SK-N-SH (cell line): ENCODE measurements around the gene RAPGEF2. TPM values are rescaled to one million over a fixed set of nuclear protein-coding genes. Genes with fewer than 3 reads are reported as not detected.
"Not testable (repeated sequence)": the region's sequence is repeated elsewhere in the genome, so short reads cannot be mapped to it uniquely, and the experiment has no call there.

Source experiments
- CTCF ChIA-PET: fragments of 300-600, 350-600 bp; formaldehyde crosslinking; extraction: SDS; loops from one replicate; lab custom pipeline; 2021; lab: Yijun Ruan, JAX
- POLR2A ChIA-PET: fragments of 350-600 bp; sonication (Branson Sonifier 250); formaldehyde crosslinking; extraction: SDS; loops from one replicate; lab custom pipeline; 2020; ENCODE audit warnings: antibody characterized with exemption, inconsistent platforms; lab: Yijun Ruan, JAX
- DNase-seq: peaks from one replicate; pipeline ENCODE4 v3.0.0; 2012
- H2AFZ ChIP-seq: fragments of 200-600 bp; sonication (generic); 2 replicates; pipeline ENCODE4 v1.8.1; 2016; ENCODE audit warnings: antibody characterized with exemption, mild to moderate bottlenecking, low read depth
- H3F3A ChIP-seq: fragments of 200-600 bp; sonication (generic); replicated peaks from 2 replicates; pipeline ENCODE3; 2016; ENCODE audit warnings: antibody characterized with exemption, mild to moderate bottlenecking; ENCODE audit not compliant: insufficient read depth
- H3K27ac ChIP-seq, 2 experiments: fragments of 200-500 bp in 1 of 2; fragments of 200-600 bp in 1 of 2; sonication (Bioruptor generic) in 1 of 2; sonication (generic), shearing (Covaris generic) in 1 of 2; 2 replicates each; pipeline versions ENCODE4 v1.5.1 to v1.6.1; 2014 to 2016; ENCODE audit warnings: low read depth in 2 of 2, inconsistent platforms in 1 of 2, low read length in 1 of 2, mild to moderate bottlenecking in 1 of 2, mixed read lengths in 1 of 2
- H3K27me3 ChIP-seq: fragments of 200-600 bp; sonication (generic), shearing (Covaris generic); 2 replicates; pipeline ENCODE4 v1.6.1; 2016; ENCODE audit warnings: mixed run types; ENCODE audit not compliant: insufficient read depth
- H3K36me3 ChIP-seq, 2 experiments: fragments of 200-500 bp in 1 of 2; fragments of 200-600 bp in 1 of 2; sonication (Bioruptor generic) in 1 of 2; sonication (generic) in 1 of 2; replicated peaks in 1 of 2; 2 replicates each; pipeline versions ENCODE3 to v1.5.1; 2014 to 2016; ENCODE audit warnings: low read length in 1 of 2, mild to moderate bottlenecking in 1 of 2; ENCODE audit not compliant: insufficient read depth in 2 of 2, control insufficient read depth in 1 of 2
- H3K4me1 ChIP-seq, 2 experiments: fragments of 200-500 bp in 1 of 2; fragments of 200-600 bp in 1 of 2; sonication (Bioruptor generic) in 1 of 2; sonication (generic), shearing (Covaris generic) in 1 of 2; 2 replicates each; pipeline versions ENCODE4 v1.5.1 to v1.6.1; 2014 to 2016; ENCODE audit warnings: low read depth in 1 of 2, low read length in 1 of 2, mixed run types in 1 of 2; ENCODE audit not compliant: insufficient read depth in 2 of 2, control insufficient read depth in 1 of 2
- H3K4me2 ChIP-seq: fragments of 200-600 bp; sonication (generic), shearing (Covaris generic); 2 replicates; pipeline ENCODE4 v1.6.1; 2017; ENCODE audit warnings: mixed run types
- H3K4me3 ChIP-seq, 2 experiments: fragments of 200-500 bp in 1 of 2; fragments of 200-600 bp in 1 of 2; sonication (Bioruptor generic) in 1 of 2; sonication (generic), shearing (Covaris generic) in 1 of 2; 2 replicates each; pipeline versions ENCODE4 v1.5.1 to v1.8.1; 2014 to 2016; ENCODE audit warnings: low read depth in 2 of 2, inconsistent platforms in 1 of 2, low read length in 1 of 2, mild to moderate bottlenecking in 1 of 2, mixed read lengths in 1 of 2, moderate library complexity in 1 of 2
- H3K79me2 ChIP-seq: fragments of 200-600 bp; sonication (generic); 2 replicates; pipeline ENCODE4 v1.8.1; 2017; ENCODE audit warnings: mild to moderate bottlenecking; ENCODE audit not compliant: insufficient read depth
- H3K9ac ChIP-seq: fragments of 200-600 bp; sonication (generic); 2 replicates; pipeline ENCODE4 v1.6.1; 2017; ENCODE audit warnings: mixed run types
- H3K9me2 ChIP-seq: fragments of 200-600 bp; sonication (generic); 2 replicates; pipeline ENCODE4 v1.6.1; 2017; ENCODE audit warnings: mixed run types
- H3K9me3 ChIP-seq: fragments of 200-600 bp; sonication (generic); 2 replicates; pipeline ENCODE4 v1.6.1; 2017; ENCODE audit warnings: mixed run types, mild to moderate bottlenecking, moderate library complexity
- H4K20me1 ChIP-seq: fragments of 200-600 bp; sonication (generic); 2 replicates; pipeline ENCODE4 v1.6.1; 2017; ENCODE audit warnings: mild to moderate bottlenecking, mixed run types; ENCODE audit not compliant: insufficient read depth
- CHD2 ChIP-seq: fragments of 150-350 bp; IDR thresholded peaks from 2 replicates; pipeline ENCODE4 v1.6.1; 2018; ENCODE audit warnings: low read length; ENCODE audit not compliant: partially characterized antibody
- ELF1 ChIP-seq: IDR thresholded peaks from 2 replicates; pipeline ENCODE4 v1.4.0; 2012
- EZH2phosphoT487 ChIP-seq: fragments of 200-600 bp; sonication (generic); IDR thresholded peaks from 2 replicates; pipeline ENCODE4 v1.6.1; 2017; ENCODE audit warnings: low read depth, mixed run types, mild to moderate bottlenecking, antibody characterized with exemption, moderate library complexity, borderline replicate concordance
- FOXJ3 ChIP-seq: sonication (generic); formaldehyde crosslinking; IDR thresholded peaks from 2 replicates; pipeline ENCODE4 v1.5.1; 2020; ENCODE audit warnings: mild to moderate bottlenecking, missing genetic modification reagents
- GABPA ChIP-seq: IDR thresholded peaks from 2 replicates; pipeline ENCODE4 v1.4.0; 2012; ENCODE audit warnings: low read depth, mild to moderate bottlenecking
- GATA2 ChIP-seq: sonication (generic); formaldehyde crosslinking; IDR thresholded peaks from 2 replicates; pipeline ENCODE4 v1.5.0; 2020; ENCODE audit warnings: mild to moderate bottlenecking, missing genetic modification reagents
- JUND ChIP-seq: IDR thresholded peaks from 2 replicates; pipeline ENCODE4 v1.4.0; 2012
- MEF2A ChIP-seq: IDR thresholded peaks from 2 replicates; pipeline ENCODE4 v1.4.0; 2012; ENCODE audit warnings: low read depth, borderline replicate concordance
- MXI1 ChIP-seq: IDR thresholded peaks from 2 replicates; pipeline ENCODE4 v1.6.1; 2012; ENCODE audit warnings: mild to moderate bottlenecking, low read depth, low read length, improper control_type of control experiment
- NFIC ChIP-seq: IDR thresholded peaks from 2 replicates; pipeline ENCODE4 v1.4.0; 2012; ENCODE audit warnings: borderline replicate concordance
- RAD21 ChIP-seq: IDR thresholded peaks from 2 replicates; pipeline ENCODE4 v1.6.1; 2012; ENCODE audit warnings: mild to moderate bottlenecking, low read length
- RXRA ChIP-seq: IDR thresholded peaks from 2 replicates; pipeline ENCODE4 v1.4.0; 2012; ENCODE audit warnings: low read depth, mild to moderate bottlenecking, borderline replicate concordance
- SMC3 ChIP-seq: IDR thresholded peaks from 2 replicates; pipeline ENCODE4 v1.6.1; 2012; ENCODE audit warnings: low read depth, low read length, improper control_type of control experiment
- TCF12 ChIP-seq: IDR thresholded peaks from 2 replicates; pipeline ENCODE4 v1.4.0; 2012
- YY1 ChIP-seq: IDR thresholded peaks from 2 replicates; pipeline ENCODE4 v1.4.0; 2012; ENCODE audit warnings: low read depth, mild to moderate bottlenecking
- WGBS: methylation state at CpG from one replicate; pipeline ENCODE4 v1.1.6; 2017; ENCODE audit warnings: low lambda C conversion rate; 5-methylcytosine and 5-hydroxymethylcytosine counted together
- polyA plus RNA-seq, 3 experiments: library from polyadenylated mRNA; depleted of rRNA; stranded (reverse); fragments of >200 nt; gene quantifications; 2 replicates each; pipeline ENCODE4 v1.2.3, GENCODE V29; 2012
- TF ChIP-seq, protein P1 (sequence below): IDR thresholded peaks from 2 replicates; pipeline ENCODE4 v1.4.0; 2012; ENCODE audit warnings: low read depth
- TF ChIP-seq, protein P2 (sequence below): IDR thresholded peaks from 2 replicates; pipeline ENCODE4 v1.6.1; 2012; ENCODE audit warnings: mild to moderate bottlenecking, low read depth, low read length, moderate library complexity
- TF ChIP-seq, protein P3 (sequence below): IDR thresholded peaks from 2 replicates; pipeline ENCODE4 v1.4.0; 2012; ENCODE audit warnings: low read depth, borderline replicate concordance
- TF ChIP-seq, protein P4 (sequence below): IDR thresholded peaks from 2 replicates; pipeline ENCODE4; 2012

RAPGEF2 gene
- polyA plus RNA-seq, 1 of the 3 experiments (the other 2 are of a cell fraction): 19.2 TPM

DNA sequence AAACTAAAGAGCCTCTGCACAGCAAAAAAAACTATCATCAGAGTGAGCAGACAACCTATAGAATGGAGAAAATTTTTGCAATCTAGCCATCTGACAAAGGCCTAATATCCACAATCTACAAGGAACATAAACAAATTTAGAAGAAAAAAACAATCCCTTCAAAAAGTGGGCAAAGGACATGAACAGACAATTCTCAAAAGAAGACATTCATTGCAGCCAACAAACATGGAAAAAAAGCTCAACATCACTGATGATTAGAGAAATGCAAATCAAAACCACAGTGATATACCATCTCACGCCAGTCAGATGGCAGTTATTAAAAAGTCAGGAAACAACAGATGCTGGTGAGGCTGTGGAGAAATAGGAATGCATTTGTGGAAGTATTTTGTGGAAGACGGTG, 13.2 kb downstream of the RAPGEF2 start:
- not testable (repeated sequence) for DNase-seq

DNA sequence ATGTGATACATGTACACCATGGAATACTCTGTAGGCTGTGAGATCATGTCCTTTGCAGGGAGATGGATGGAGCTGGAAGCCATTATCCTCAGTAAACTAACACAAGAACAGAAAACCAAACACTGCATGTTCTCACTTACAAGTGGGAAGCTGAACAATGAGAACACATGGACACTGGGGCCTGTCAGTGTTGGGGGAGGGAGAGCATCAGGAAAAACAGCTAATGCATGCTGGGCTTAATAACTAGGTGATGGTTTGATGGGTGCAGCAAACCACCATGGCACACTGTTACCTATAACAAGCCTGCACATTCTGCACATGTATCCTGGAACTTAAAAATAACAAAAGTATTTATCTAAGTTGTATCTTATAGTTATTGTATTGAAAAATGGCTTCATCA, 13.8 kb downstream of the RAPGEF2 start:
- H4K20me1 ChIP-seq: peaks cover 21% of the 10 kb centered on the region; the same call in 1 of the 2 replicates
- DNase-seq, H3K4me1 ChIP-seq, H3K9me3 ChIP-seq, H3K4me2 ChIP-seq, H3K27me3 ChIP-seq, H3K9ac ChIP-seq, H3K4me3 ChIP-seq, H2AFZ ChIP-seq, H3K27ac ChIP-seq, POLR2A ChIA-PET, H3K9me2 ChIP-seq: not testable (repeated sequence)
- peaks cover 91% of the 10 kb centered on the region for H3K79me2 ChIP-seq
- CTCF ChIA-PET: interaction anchor here (0.6 kb wide), 1 partner anchor 246 kb away, joined by 3 read pairs; no protein-coding TSS in a partner anchor
- peaks cover 16% of the 10 kb centered on the region for H3F3A ChIP-seq
- peaks cover 0 to 11% of the 10 kb centered on the region in 2 experiments for H3K36me3 ChIP-seq

More for the DNA sequence above, 13.2 kb downstream of the RAPGEF2 start:
- H3K9ac ChIP-seq, H3K4me1 ChIP-seq, H3K9me2 ChIP-seq, H3K27ac ChIP-seq, H3K9me3 ChIP-seq, H3K4me3 ChIP-seq, H2AFZ ChIP-seq, H3K27me3 ChIP-seq, POLR2A ChIA-PET, H3K4me2 ChIP-seq: not testable (repeated sequence)
- CTCF ChIA-PET: interaction anchor here (0.6 kb wide), 1 partner anchor 246 kb away, joined by 3 read pairs; no protein-coding TSS in a partner anchor
- Histone ChIP-seq H3K36me3 (peaks cover 0 to 11% of the 10 kb centered on the region in 2 experiments), H3F3A (peaks cover 16% of the 10 kb centered on the region), H3K79me2 (peaks cover 91% of the 10 kb centered on the region), H4K20me1 (peaks cover 26% of the 10 kb centered on the region; the same call in 1 of the 2 replicates)
- 95% methylated on average over 2 of the region's 2 CpGs for WGBS

DNA sequence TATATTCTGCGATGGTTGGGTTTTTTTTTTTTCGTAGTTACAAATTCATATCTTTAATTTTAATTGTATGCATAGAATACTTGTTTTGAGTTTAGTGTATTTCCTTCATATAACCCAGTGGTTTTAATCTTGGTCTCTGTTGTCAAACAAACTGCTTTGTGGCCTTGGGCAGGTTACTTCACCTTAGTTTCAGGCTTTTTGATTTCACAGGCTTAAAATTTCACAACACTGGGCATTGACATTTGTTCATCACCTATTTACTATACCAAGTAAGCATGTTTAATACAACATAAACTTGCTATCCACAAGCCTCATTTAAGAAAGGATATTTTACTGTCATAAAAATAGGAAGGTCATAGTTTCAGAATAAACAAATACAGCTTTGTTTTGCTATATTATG, 14.7 kb downstream of the RAPGEF2 start:
- H3K79me2 ChIP-seq: peaks cover 91% of the 10 kb centered on the region
- peaks cover 9% of the 10 kb centered on the region for H3K9me3 ChIP-seq
- H3K9ac ChIP-seq: no peak overlapping the region
- 89% methylated on average over 2 of the region's 2 CpGs for WGBS
- no peaks in the 10 kb centered on the region for H3K4me1 ChIP-seq
- H3F3A ChIP-seq: peaks cover 16% of the 10 kb centered on the region
- ChIA-PET CTCF (interaction anchor here (0.6 to 1.2 kb wide), 2 partner anchors 27 to 862 kb away, joined by 3 read pairs; no protein-coding TSS in a partner anchor), POLR2A (no interaction called here)
- no peaks in the 10 kb centered on the region for H3K27me3 ChIP-seq
- no peak for DNase-seq
- H3K36me3 ChIP-seq: peaks cover 0 to 11% of the 10 kb centered on the region in 2 experiments
- no peak overlapping the region for H2AFZ ChIP-seq
- no peak overlapping the region for H3K4me3 ChIP-seq
- H4K20me1 ChIP-seq: peaks cover 22% of the 10 kb centered on the region
- no peak overlapping the region for H3K27ac ChIP-seq
- no peaks in the 10 kb centered on the region for H3K9me2 ChIP-seq
- H3K4me2 ChIP-seq: no peak overlapping the region
- TF ChIP-seq, protein P1, sequence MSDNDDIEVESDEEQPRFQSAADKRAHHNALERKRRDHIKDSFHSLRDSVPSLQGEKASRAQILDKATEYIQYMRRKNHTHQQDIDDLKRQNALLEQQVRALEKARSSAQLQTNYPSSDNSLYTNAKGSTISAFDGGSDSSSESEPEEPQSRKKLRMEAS: no peak
- TF ChIP-seq, protein P2, sequence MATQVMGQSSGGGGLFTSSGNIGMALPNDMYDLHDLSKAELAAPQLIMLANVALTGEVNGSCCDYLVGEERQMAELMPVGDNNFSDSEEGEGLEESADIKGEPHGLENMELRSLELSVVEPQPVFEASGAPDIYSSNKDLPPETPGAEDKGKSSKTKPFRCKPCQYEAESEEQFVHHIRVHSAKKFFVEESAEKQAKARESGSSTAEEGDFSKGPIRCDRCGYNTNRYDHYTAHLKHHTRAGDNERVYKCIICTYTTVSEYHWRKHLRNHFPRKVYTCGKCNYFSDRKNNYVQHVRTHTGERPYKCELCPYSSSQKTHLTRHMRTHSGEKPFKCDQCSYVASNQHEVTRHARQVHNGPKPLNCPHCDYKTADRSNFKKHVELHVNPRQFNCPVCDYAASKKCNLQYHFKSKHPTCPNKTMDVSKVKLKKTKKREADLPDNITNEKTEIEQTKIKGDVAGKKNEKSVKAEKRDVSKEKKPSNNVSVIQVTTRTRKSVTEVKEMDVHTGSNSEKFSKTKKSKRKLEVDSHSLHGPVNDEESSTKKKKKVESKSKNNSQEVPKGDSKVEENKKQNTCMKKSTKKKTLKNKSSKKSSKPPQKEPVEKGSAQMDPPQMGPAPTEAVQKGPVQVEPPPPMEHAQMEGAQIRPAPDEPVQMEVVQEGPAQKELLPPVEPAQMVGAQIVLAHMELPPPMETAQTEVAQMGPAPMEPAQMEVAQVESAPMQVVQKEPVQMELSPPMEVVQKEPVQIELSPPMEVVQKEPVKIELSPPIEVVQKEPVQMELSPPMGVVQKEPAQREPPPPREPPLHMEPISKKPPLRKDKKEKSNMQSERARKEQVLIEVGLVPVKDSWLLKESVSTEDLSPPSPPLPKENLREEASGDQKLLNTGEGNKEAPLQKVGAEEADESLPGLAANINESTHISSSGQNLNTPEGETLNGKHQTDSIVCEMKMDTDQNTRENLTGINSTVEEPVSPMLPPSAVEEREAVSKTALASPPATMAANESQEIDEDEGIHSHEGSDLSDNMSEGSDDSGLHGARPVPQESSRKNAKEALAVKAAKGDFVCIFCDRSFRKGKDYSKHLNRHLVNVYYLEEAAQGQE: no peak
- TF ChIP-seq NFIC (no peak), FOXJ3 (CRISPR knock-in tag) (no peak), CHD2 (no peak), MXI1 (no peak), GATA2 (CRISPR knock-in tag) (no peak), JUND (no peak), SMC3 (no peak), EZH2phosphoT487 (no peak), RAD21 (no peak), GABPA (no peak), YY1 (no peak), RXRA (no peak), ELF1 (no peak), MEF2A (no peak), TCF12 (no peak)
- TF ChIP-seq, protein P3, sequence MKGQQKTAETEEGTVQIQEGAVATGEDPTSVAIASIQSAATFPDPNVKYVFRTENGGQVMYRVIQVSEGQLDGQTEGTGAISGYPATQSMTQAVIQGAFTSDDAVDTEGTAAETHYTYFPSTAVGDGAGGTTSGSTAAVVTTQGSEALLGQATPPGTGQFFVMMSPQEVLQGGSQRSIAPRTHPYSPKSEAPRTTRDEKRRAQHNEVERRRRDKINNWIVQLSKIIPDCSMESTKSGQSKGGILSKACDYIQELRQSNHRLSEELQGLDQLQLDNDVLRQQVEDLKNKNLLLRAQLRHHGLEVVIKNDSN: no peak
- TF ChIP-seq, protein P4, sequence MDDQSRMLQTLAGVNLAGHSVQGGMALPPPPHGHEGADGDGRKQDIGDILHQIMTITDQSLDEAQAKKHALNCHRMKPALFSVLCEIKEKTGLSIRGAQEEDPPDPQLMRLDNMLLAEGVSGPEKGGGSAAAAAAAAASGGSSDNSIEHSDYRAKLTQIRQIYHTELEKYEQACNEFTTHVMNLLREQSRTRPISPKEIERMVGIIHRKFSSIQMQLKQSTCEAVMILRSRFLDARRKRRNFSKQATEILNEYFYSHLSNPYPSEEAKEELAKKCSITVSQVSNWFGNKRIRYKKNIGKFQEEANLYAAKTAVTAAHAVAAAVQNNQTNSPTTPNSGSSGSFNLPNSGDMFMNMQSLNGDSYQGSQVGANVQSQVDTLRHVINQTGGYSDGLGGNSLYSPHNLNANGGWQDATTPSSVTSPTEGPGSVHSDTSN: no peak
